Measurements from ENCODE around the gene ANKRD44. TPM values are rescaled to one million over a fixed set of nuclear protein-coding genes. Genes with fewer than 3 reads are reported as not detected.

The ANKRD44 gene
- total RNA-seq, 1 experiment from 2014 or later = 2.4 TPM

- BruUV-seq (replicated peaks) = no TSS peak
- intact Hi-C loops (cut with micrococcal nuclease) = no loop called here
- Histone ChIP-seq H3F3A (ENCODE audit: low read length, unreplicated experiment) (no peaks in the 10 kb centered on the region), H3K4me2 (ENCODE audit: low read length) (no peak overlapping the region), H3K36me3 (ENCODE audit: low read depth, low read length) (no peaks in the 10 kb centered on the region), H3K27ac (ENCODE audit: low read length) (no peak overlapping the region), H3K4me1 (ENCODE audit: insufficient read depth, low read length) (peaks cover 4% of the 10 kb centered on the region; the same call in 1 of the 2 replicates), H3K79me2 (ENCODE audit: low read length) (no peaks in the 10 kb centered on the region), H3K9me2 (replicated peaks; ENCODE audit: low read length) (no peaks in the 10 kb centered on the region), H2AFZ (ENCODE audit: low read length) (no peak overlapping the region), H3K4me3 (ENCODE audit: low read length) (no peak overlapping the region), H3K9ac (ENCODE audit: low read length) (no peak overlapping the region), H3K27me3 (ENCODE audit: low read length) (no peaks in the 10 kb centered on the region), H4K20me1 (ENCODE audit: low read length) (no peaks in the 10 kb centered on the region), H3K9me3 (ENCODE audit: low read length) (no peaks in the 10 kb centered on the region)
- ATAC-seq (no peak), DNase-seq (no peak)
- POLR2A ChIA-PET (ENCODE audit: unreplicated experiment) = no interaction called here
- TF ChIP-seq EZH2 (IDR thresholded peaks at IDR 0.05; ENCODE audit: low read length, unreplicated experiment) (no peak), CTCF (conservative IDR thresholded peaks at IDR 0.05; ENCODE audit: low read depth, low read length) (no peak), EZH2phosphoT487 (IDR thresholded peaks at IDR 0.05; ENCODE audit: borderline replicate concordance, low read length) (no peak)
- CTCF ChIA-PET = no interaction called here
Observed at GRCh38 chr2:196959734-196960338, 350.7 kb downstream of the ANKRD44 start.

- CTCF ChIA-PET = no interaction called here
- no peak overlapping the region for H3K4me2 ChIP-seq (ENCODE audit: low read length)
- BruUV-seq (replicated peaks) = no TSS peak
Observed at GRCh38 chr2:196959281-196959680, 351.3 kb downstream of the ANKRD44 start.

More at GRCh38 chr2:196959281-196959680, 351.3 kb downstream of the ANKRD44 start:
- Histone ChIP-seq H3K9me2 (replicated peaks; ENCODE audit: low read length) (no peaks in the 10 kb centered on the region), H3K27ac (ENCODE audit: low read length) (no peak overlapping the region), H2AFZ (ENCODE audit: low read length) (no peak overlapping the region), H3K79me2 (ENCODE audit: low read length) (no peaks in the 10 kb centered on the region), H4K20me1 (ENCODE audit: low read length) (no peaks in the 10 kb centered on the region), H3K36me3 (ENCODE audit: low read depth, low read length) (no peaks in the 10 kb centered on the region), H3K9ac (ENCODE audit: low read length) (no peak overlapping the region), H3K4me3 (ENCODE audit: low read length) (no peak overlapping the region), H3F3A (ENCODE audit: low read length, unreplicated experiment) (no peaks in the 10 kb centered on the region), H3K9me3 (ENCODE audit: low read length) (no peaks in the 10 kb centered on the region), H3K27me3 (ENCODE audit: low read length) (no peaks in the 10 kb centered on the region), H3K4me1 (ENCODE audit: insufficient read depth, low read length) (peaks cover 4% of the 10 kb centered on the region; the same call in 1 of the 2 replicates)
- DNase-seq = no peak
- POLR2A ChIA-PET (ENCODE audit: unreplicated experiment) = no interaction called here
- TF ChIP-seq EZH2 (IDR thresholded peaks at IDR 0.05; ENCODE audit: low read length, unreplicated experiment) (no peak), EZH2phosphoT487 (IDR thresholded peaks at IDR 0.05; ENCODE audit: borderline replicate concordance, low read length) (no peak), CTCF (conservative IDR thresholded peaks at IDR 0.05; ENCODE audit: low read depth, low read length) (no peak)
- ATAC-seq = no peak
- intact Hi-C loops (cut with micrococcal nuclease) = no loop called here

All from PC-3 (cell line).